HEK293 (cell line): Measurements from ENCODE around the gene HAUS5.
A peak's percentile ranks its signal among the peaks of the same experiment; 100 is the strongest.

ENCODE experiments used
- ZBTB7A ChIP-seq: fragments of 450-650 bp; formaldehyde crosslinking; IDR thresholded peaks from 2 replicates; pipeline ENCODE4 v1.5.1; 2016; ENCODE audit warnings: low read depth, missing biosample characterization, missing genetic modification characterization
- ZIC2 ChIP-seq: fragments of 450-650 bp; formaldehyde crosslinking; IDR thresholded peaks from 2 replicates; pipeline ENCODE4 v1.5.1; 2016; ENCODE audit warnings: missing biosample characterization, missing genetic modification characterization
- ZNF121 ChIP-seq: fragments of 450-650 bp; formaldehyde crosslinking; IDR thresholded peaks from 2 replicates; pipeline ENCODE4 v1.5.1; 2016; ENCODE audit warnings: missing biosample characterization, missing genetic modification characterization
- ZNF16 ChIP-seq: fragments of 450-650 bp; formaldehyde crosslinking; IDR thresholded peaks from 2 replicates; pipeline ENCODE4 v1.5.1; 2016; ENCODE audit warnings: low read depth, missing biosample characterization, missing genetic modification characterization
- ZNF416 ChIP-seq: fragments of 450-650 bp; formaldehyde crosslinking; IDR thresholded peaks from 2 replicates; pipeline ENCODE4 v1.5.1; 2016; ENCODE audit warnings: missing biosample characterization, missing genetic modification characterization
- ZNF785 ChIP-seq: fragments of 450-650 bp; formaldehyde crosslinking; IDR thresholded peaks from 2 replicates; pipeline ENCODE4 v1.5.1; 2016; ENCODE audit warnings: missing biosample characterization, missing genetic modification characterization
- TF ChIP-seq, protein P1 (sequence below): fragments of 450-650 bp; formaldehyde crosslinking; IDR thresholded peaks from 2 replicates; pipeline ENCODE4 v1.5.1; 2016; ENCODE audit warnings: missing biosample characterization, missing genetic modification characterization
- TF ChIP-seq, protein P2 (sequence below): fragments of 450-650 bp; formaldehyde crosslinking; IDR thresholded peaks from 2 replicates; pipeline ENCODE4 v1.5.1; 2016; ENCODE audit warnings: missing biosample characterization, missing genetic modification characterization

DNA sequence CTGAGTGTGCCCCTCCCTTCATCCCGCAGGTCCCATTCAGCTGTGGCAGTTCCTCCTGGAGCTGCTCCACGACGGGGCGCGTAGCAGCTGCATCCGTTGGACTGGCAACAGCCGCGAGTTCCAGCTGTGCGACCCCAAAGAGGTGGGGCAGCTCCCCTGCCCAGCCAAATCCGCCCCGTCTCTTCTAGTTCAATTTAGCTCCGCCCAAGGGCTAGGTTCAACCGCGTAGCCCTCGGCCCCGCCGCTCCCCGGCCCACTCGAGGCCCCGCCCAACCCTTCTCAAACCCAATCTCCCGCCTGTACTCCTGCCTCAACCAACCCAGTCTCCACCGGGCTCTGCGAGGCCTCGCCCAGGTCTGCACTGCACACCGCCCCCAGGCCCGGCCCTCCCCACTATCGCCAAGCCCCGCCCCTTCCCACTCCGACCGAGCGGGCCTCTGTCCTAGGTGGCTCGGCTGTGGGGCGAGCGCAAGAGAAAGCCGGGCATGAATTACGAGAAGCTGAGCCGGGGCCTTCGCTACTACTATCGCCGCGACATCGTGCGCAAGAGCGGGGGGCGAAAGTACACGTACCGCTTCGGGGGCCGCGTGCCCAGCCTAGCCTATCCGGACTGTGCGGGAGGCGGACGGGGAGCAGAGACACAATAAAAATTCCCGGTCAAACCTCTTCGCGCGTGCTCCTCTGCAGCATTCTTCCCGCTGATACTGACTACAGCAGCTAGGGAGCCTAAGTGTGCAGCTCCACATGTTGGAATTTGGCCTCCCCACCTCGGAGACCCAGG is 31.9 kb downstream of the HAUS5 start:
- TF ChIP-seq ZNF121 (tag by site-specific recombination) (no peak), ZNF16 (no peak), ZNF416 (tag by site-specific recombination) (no peak), ZBTB7A (tag by site-specific recombination) (peak; percentile 63), ZIC2 (peak; percentile 91), ZNF785 (tag by site-specific recombination) (no peak)
- TF ChIP-seq, protein P1, sequence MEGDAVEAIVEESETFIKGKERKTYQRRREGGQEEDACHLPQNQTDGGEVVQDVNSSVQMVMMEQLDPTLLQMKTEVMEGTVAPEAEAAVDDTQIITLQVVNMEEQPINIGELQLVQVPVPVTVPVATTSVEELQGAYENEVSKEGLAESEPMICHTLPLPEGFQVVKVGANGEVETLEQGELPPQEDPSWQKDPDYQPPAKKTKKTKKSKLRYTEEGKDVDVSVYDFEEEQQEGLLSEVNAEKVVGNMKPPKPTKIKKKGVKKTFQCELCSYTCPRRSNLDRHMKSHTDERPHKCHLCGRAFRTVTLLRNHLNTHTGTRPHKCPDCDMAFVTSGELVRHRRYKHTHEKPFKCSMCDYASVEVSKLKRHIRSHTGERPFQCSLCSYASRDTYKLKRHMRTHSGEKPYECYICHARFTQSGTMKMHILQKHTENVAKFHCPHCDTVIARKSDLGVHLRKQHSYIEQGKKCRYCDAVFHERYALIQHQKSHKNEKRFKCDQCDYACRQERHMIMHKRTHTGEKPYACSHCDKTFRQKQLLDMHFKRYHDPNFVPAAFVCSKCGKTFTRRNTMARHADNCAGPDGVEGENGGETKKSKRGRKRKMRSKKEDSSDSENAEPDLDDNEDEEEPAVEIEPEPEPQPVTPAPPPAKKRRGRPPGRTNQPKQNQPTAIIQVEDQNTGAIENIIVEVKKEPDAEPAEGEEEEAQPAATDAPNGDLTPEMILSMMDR (tag by site-specific recombination), result 0 out of 2 replicates have a peak, but pooled peaks have one; percentile 15
- TF ChIP-seq, protein P2, sequence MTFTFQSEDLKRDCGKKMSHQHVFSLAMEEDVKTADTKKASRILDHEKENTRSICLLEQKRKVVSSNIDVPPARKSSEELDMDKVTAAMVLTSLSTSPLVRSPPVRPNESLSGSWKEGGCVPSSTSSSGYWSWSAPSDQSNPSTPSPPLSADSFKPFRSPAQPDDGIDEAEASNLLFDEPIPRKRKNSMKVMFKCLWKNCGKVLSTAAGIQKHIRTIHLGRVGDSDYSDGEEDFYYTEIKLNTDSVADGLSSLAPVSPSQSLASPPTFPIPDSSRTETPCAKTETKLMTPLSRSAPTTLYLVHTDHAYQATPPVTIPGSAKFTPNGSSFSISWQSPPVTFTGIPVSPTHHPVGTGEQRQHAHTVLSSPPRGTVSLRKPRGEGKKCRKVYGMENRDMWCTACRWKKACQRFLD (tag by site-specific recombination), result no peak
